A673 (cell line): Measurements from ENCODE around the gene TMEM114. TPM values are rescaled to one million over a fixed set of nuclear protein-coding genes. Genes with fewer than 3 reads are reported as not detected.

ENCODE experiments used
- BruUV-seq: library from RNA; stranded (reverse); fragments of 400-500 nt; replicated peaks from 2 replicates; lab custom pipeline; 2021; lab: Mats Ljungman, UMichigan
- CTCF ChIA-PET: fragments of 300-600 bp; sonication (Branson Sonifier 250); formaldehyde crosslinking; loops from one replicate; lab custom pipeline; 2022; ENCODE audit warnings: antibody characterized with exemption; lab: Charles Lee
- POLR2A ChIA-PET: fragments of 300-600 bp; sonication (Branson Sonifier 250); formaldehyde crosslinking; loops from one replicate; lab custom pipeline; 2022; ENCODE audit warnings: antibody characterized with exemption; ENCODE audit not compliant: low non-redundant PET; lab: Charles Lee
- DNase-seq: peaks from one replicate; pipeline ENCODE4 v3.0.0-alpha.2; 2015; ENCODE audit warnings: low spot score
- H3K27ac ChIP-seq: fragments of 200-600 bp; sonication (generic); 2 replicates; pipeline ENCODE4 v1.5.1; 2016; ENCODE audit warnings: mixed run types, low read depth, mild to moderate bottlenecking, mixed read lengths, antibody characterized with exemption, low read length; ENCODE audit not compliant: poor library complexity, severe bottlenecking
- H3K27me3 ChIP-seq: fragments of 200-600 bp; sonication (generic); replicated peaks from 2 replicates; pipeline ENCODE4 v1.6.1; 2017; ENCODE audit warnings: mixed run types, low read depth, mild to moderate bottlenecking, mixed read lengths, antibody characterized with exemption, low read length; ENCODE audit not compliant: insufficient read depth, poor library complexity
- H3K36me3 ChIP-seq: fragments of 200-600 bp; sonication (generic); 2 replicates; pipeline ENCODE4 v1.6.1; 2016; ENCODE audit warnings: mixed run types, mild to moderate bottlenecking, mixed read lengths, antibody characterized with exemption, low read length; ENCODE audit not compliant: insufficient read depth, poor library complexity, severe bottlenecking
- H3K4me1 ChIP-seq: fragments of 200-600 bp; sonication (generic); 2 replicates; pipeline ENCODE4 v1.6.1; 2017; ENCODE audit warnings: mixed run types, mild to moderate bottlenecking, mixed read lengths, antibody characterized with exemption, low read length; ENCODE audit not compliant: insufficient read depth, poor library complexity, severe bottlenecking
- H3K4me3 ChIP-seq: fragments of 200-600 bp; sonication (generic); 2 replicates; pipeline ENCODE4 v1.5.1; 2016; ENCODE audit warnings: low read depth, mixed run types, mild to moderate bottlenecking, mixed read lengths, low read length; ENCODE audit not compliant: poor library complexity, severe bottlenecking
- H3K9me3 ChIP-seq: fragments of 200-600 bp; sonication (generic); 2 replicates; pipeline ENCODE4 v1.6.1; 2016; ENCODE audit warnings: mixed run types, low read depth, mild to moderate bottlenecking, mixed read lengths, antibody characterized with exemption, low read length; ENCODE audit not compliant: poor library complexity, severe bottlenecking
- CTCF ChIP-seq: fragments of 300-800, 200-600 bp; sonication (generic); conservative IDR thresholded peaks from 2 replicates; pipeline ENCODE4 v1.5.1; 2017; ENCODE audit warnings: low read depth, mild to moderate bottlenecking, antibody characterized with exemption, low read length, moderate library complexity, mixed read lengths
- EZH2 ChIP-seq: fragments of 200-600 bp; sonication (generic); IDR thresholded peaks from 2 replicates; pipeline ENCODE4 v1.6.1; 2017; ENCODE audit warnings: borderline replicate concordance, low read depth, mild to moderate bottlenecking, mixed read lengths, antibody characterized with exemption, low read length; ENCODE audit not compliant: poor library complexity, severe bottlenecking
- intact Hi-C: fragments of 100-400 bp; cut with micrococcal nuclease; formaldehyde crosslinking; loops from one replicate; pipeline ENCODE4 v1.10.0; 2022; ENCODE audit not compliant: unreplicated experiment
- total RNA-seq: library from RNA; stranded (reverse); gene quantifications from 2 replicates; pipeline ENCODE4 v1.2.3, GENCODE V29; 2021

The TMEM114 gene
- total RNA-seq, 1 experiment from 2014 or later = 0.86 TPM

GRCh38 chr16:8605554-8605953 lies 15.2 kb upstream of the TMEM114 start:
- Histone ChIP-seq H3K9me3 (no peaks in the 10 kb centered on the region), H3K27me3 (no peaks in the 10 kb centered on the region), H3K36me3 (no peaks in the 10 kb centered on the region), H3K4me3 (no peak overlapping the region), H3K4me1 (no peaks in the 10 kb centered on the region), H3K27ac (no peak overlapping the region)
- ChIA-PET CTCF (no interaction called here), POLR2A (no interaction called here)
- intact Hi-C loops = no loop called here
- TF ChIP-seq CTCF (no peak), EZH2 (no peak)
- no peak for DNase-seq
- BruUV-seq = no TSS peak

- Histone ChIP-seq H3K27ac (no peak overlapping the region), H3K36me3 (peaks cover 8% of the 10 kb centered on the region), H3K9me3 (peaks cover 17% of the 10 kb centered on the region), H3K4me3 (no peak overlapping the region), H3K27me3 (no peaks in the 10 kb centered on the region), H3K4me1 (no peaks in the 10 kb centered on the region)
- TF ChIP-seq CTCF (no peak), EZH2 (no peak)
- CTCF ChIA-PET = no interaction called here
- intact Hi-C loops = no loop called here
- POLR2A ChIA-PET = no interaction called here
- no peak for DNase-seq
- BruUV-seq = no TSS peak
These were observed 9.9 kb upstream of the TMEM114 start for GRCh38 chr16:8600144-8600775.

GRCh38 chr16:8596581-8596980 lies 6.3 kb upstream of the TMEM114 start:
- TF ChIP-seq EZH2 (no peak), CTCF (no peak)
- Histone ChIP-seq H3K4me1 (no peaks in the 10 kb centered on the region), H3K4me3 (no peak overlapping the region), H3K9me3 (peaks cover 23% of the 10 kb centered on the region), H3K27ac (no peak overlapping the region), H3K27me3 (no peaks in the 10 kb centered on the region), H3K36me3 (peaks cover 27% of the 10 kb centered on the region)
- DNase-seq = no peak
- ChIA-PET CTCF (no interaction called here), POLR2A (no interaction called here)
- intact Hi-C loops = no loop called here
- BruUV-seq = no TSS peak
